Smooth muscle cell (in vitro differentiated cells): ENCODE results near the gene S100B. TPM values are rescaled to one million over a fixed set of nuclear protein-coding genes. Genes with fewer than 3 reads are reported as not detected.

ENCODE experiments used
- DNase-seq: peaks from one replicate; lab custom pipeline; 2025; ENCODE audit not compliant: unreplicated experiment; lab: John Stamatoyannopoulos, UW
- H2AFZ ChIP-seq: fragments of 200-600 bp; sonication (generic); 2 replicates; pipeline ENCODE4 v1.6.0; 2016; ENCODE audit warnings: antibody characterized with exemption, low read depth, mild to moderate bottlenecking
- H3F3A ChIP-seq: fragments of 200-600 bp; sonication (generic); 2 replicates; pipeline ENCODE4 v1.6.0; 2017; ENCODE audit warnings: antibody characterized with exemption, low read depth
- H3K27ac ChIP-seq: fragments of 200-600 bp; sonication (generic); 2 replicates; pipeline ENCODE4 v1.5.1; 2016; ENCODE audit warnings: low read depth, mild to moderate bottlenecking
- H3K27me3 ChIP-seq: fragments of 200-600 bp; sonication (generic); 2 replicates; pipeline ENCODE4 v1.6.1; 2016; ENCODE audit warnings: low read depth, mild to moderate bottlenecking
- H3K36me3 ChIP-seq: fragments of 200-600 bp; sonication (generic); 2 replicates; pipeline ENCODE4 v1.5.1; 2016; ENCODE audit warnings: low read depth
- H3K4me1 ChIP-seq: fragments of 200-600 bp; sonication (generic); 2 replicates; pipeline ENCODE4 v1.5.1; 2016; ENCODE audit warnings: low read depth
- H3K4me2 ChIP-seq: fragments of 200-600 bp; sonication (generic); 2 replicates; pipeline ENCODE4 v1.6.0; 2016; ENCODE audit warnings: mild to moderate bottlenecking
- H3K4me3 ChIP-seq: fragments of 200-600 bp; sonication (generic); 2 replicates; pipeline ENCODE4 v1.5.1; 2016; ENCODE audit warnings: mild to moderate bottlenecking
- H3K79me2 ChIP-seq: fragments of 200-600 bp; sonication (generic); 2 replicates; pipeline ENCODE4 v1.6.0; 2016; ENCODE audit warnings: low read depth, mild to moderate bottlenecking
- H3K9ac ChIP-seq: fragments of 200-600 bp; sonication (generic); 2 replicates; pipeline ENCODE4 v1.6.0; 2016; ENCODE audit warnings: low read depth
- H3K9me3 ChIP-seq: fragments of 200-600 bp; sonication (generic); replicated peaks from 2 replicates; pipeline ENCODE4 v1.5.1; 2016; ENCODE audit warnings: low read depth
- H4K20me1 ChIP-seq: fragments of 200-600 bp; sonication (generic); 2 replicates; pipeline ENCODE4 v1.6.0; 2016; ENCODE audit warnings: low read depth
- WGBS: methylation state at CpG from one replicate; pipeline ENCODE4 v1.1.7; 2016; ENCODE audit warnings: low lambda C conversion rate; 5-methylcytosine and 5-hydroxymethylcytosine counted together
- polyA plus RNA-seq: library from polyadenylated mRNA; unstranded; fragments of >200 nt; fragmentation: Nextera tagmentation; extraction: Ambion mirVana; gene quantifications from 2 replicates; pipeline ENCODE4 v1.2.1, GENCODE V29; 2016
- total RNA-seq: library from RNA; depleted of rRNA; stranded (reverse); fragments of >200 nt; gene quantifications from 2 replicates; pipeline ENCODE4 v1.2.3, GENCODE V29; 2014
- TF ChIP-seq, protein P1 (sequence below): fragments of 200-600 bp; sonication (generic); IDR thresholded peaks from 2 replicates; pipeline ENCODE4 v1.5.1; 2017; ENCODE audit warnings: borderline replicate concordance, mild to moderate bottlenecking, antibody characterized with exemption; ENCODE audit not compliant: insufficient read depth, poor library complexity, severe bottlenecking

S100B gene
- total and polyA plus RNA-seq, 2 experiments from 2014 or later = not detected

DNA sequence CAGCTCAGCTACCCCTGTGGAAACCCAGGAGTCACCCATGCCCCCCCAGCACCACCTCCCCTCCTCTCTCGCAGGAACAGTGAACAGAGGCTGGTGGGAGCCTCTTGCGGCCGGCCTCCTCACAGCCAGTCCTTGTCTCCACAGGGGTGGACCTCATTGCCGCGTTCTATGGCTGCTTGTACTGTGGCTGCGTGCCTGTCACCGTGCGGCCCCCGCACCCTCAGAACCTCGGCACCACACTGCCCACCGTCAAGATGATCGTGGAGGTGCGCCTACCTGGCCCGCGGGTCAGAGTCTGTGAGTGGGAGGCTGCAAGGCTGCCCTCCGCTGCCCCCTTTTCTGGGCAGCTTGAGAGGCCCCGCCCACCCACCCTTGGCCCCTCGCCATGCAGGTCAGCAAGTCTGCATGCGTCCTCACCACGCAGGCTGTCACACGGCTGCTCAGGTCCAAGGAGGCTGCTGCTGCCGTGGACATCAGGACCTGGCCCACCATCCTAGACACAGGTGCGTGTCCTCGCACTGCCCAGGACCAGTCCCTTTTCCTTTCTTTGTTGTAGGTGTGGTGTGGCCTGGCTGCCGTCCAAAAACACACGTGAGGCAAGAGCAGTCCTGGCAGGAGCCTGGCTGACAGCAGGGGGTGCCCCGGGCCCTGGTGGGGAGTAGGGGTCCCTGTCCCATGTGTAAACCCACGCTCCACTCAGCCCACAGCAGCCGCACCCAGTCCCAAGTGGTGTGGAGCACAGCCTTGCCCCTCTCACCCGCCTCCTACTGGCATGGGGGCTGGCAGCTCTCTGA is 50.3 kb downstream of the S100B start:
- 97% methylated on average over 27 of the region's 30 CpGs for WGBS
- Histone ChIP-seq H4K20me1 (no peaks in the 10 kb centered on the region), H3K4me3 (no peak overlapping the region), H3F3A (no peaks in the 10 kb centered on the region), H3K27ac (no peak overlapping the region), H3K9me3 (no peaks in the 10 kb centered on the region), H3K9ac (no peak overlapping the region), H3K36me3 (no peaks in the 10 kb centered on the region), H3K4me2 (no peak overlapping the region), H3K79me2 (no peaks in the 10 kb centered on the region), H3K4me1 (no peaks in the 10 kb centered on the region), H2AFZ (no peak overlapping the region), H3K27me3 (no peaks in the 10 kb centered on the region)
- DNase-seq = no peak
- TF ChIP-seq, protein P1, sequence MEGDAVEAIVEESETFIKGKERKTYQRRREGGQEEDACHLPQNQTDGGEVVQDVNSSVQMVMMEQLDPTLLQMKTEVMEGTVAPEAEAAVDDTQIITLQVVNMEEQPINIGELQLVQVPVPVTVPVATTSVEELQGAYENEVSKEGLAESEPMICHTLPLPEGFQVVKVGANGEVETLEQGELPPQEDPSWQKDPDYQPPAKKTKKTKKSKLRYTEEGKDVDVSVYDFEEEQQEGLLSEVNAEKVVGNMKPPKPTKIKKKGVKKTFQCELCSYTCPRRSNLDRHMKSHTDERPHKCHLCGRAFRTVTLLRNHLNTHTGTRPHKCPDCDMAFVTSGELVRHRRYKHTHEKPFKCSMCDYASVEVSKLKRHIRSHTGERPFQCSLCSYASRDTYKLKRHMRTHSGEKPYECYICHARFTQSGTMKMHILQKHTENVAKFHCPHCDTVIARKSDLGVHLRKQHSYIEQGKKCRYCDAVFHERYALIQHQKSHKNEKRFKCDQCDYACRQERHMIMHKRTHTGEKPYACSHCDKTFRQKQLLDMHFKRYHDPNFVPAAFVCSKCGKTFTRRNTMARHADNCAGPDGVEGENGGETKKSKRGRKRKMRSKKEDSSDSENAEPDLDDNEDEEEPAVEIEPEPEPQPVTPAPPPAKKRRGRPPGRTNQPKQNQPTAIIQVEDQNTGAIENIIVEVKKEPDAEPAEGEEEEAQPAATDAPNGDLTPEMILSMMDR = no peak

DNA sequence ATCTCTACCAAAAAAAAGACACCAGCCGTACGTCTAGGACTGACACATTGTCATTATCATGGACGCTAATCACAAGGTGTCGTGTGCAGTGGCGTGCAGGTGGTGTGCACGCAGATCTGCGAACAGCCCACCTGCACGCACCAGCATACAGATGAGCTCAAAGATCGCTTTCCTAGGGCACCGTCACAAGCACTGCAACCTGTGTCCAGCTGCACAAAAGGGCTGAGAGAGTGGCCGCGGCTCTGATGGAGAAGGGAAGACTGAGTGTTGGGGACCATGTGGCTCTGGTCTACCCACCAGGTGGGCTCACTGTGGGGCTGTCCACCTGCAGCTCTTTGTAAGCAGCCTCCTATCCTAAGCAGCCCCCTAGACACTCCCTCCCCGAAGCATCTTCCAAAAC is 50.9 kb downstream of the S100B start:
- no peaks in the 10 kb centered on the region for H3K36me3 ChIP-seq
- no peaks in the 10 kb centered on the region for H3K4me1 ChIP-seq
- no peak overlapping the region for H3K27ac ChIP-seq
- H3K27me3 ChIP-seq = no peaks in the 10 kb centered on the region
- no peak overlapping the region for H3K4me2 ChIP-seq
- no peak for DNase-seq
- no peak overlapping the region for H2AFZ ChIP-seq
- no peaks in the 10 kb centered on the region for H3F3A ChIP-seq
- no peaks in the 10 kb centered on the region for H4K20me1 ChIP-seq
- H3K79me2 ChIP-seq = no peaks in the 10 kb centered on the region
- TF ChIP-seq, protein P1 = no peak
- H3K9ac ChIP-seq = no peak overlapping the region
- 97% methylated on average over 13 of the region's 13 CpGs for WGBS
- H3K9me3 ChIP-seq = no peaks in the 10 kb centered on the region
- no peak overlapping the region for H3K4me3 ChIP-seq

DNA sequence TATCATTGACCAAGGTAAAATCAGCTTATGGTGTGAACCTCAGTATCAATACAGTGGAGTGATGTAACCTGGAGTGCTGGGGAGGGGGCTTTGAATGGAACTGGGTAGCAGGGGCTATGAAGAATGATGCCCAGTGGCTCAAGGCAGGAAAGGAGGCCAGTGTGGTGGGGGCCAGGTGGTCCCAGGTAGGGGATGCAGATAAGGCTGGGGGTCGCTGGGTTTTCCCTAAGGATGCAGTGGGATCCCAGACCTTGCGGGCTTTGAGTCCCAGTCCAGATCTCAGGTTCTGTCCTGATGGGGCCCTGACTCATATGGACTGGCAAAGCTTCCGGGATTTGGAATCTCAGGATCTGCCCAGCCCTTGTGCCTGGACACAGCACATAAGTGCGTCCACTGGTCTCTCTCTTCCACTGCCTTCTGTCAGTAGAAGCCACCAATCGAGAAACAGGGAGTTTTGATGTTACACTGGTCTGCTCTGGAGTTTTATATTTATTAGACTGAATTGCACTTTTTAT is 52.0 kb downstream of the S100B start:
- H2AFZ ChIP-seq = no peak overlapping the region
- WGBS = 90% methylated on average over 5 of the region's 5 CpGs
- no peak overlapping the region for H3K4me2 ChIP-seq
- H4K20me1 ChIP-seq = no peaks in the 10 kb centered on the region
- no peaks in the 10 kb centered on the region for H3K36me3 ChIP-seq
- no peaks in the 10 kb centered on the region for H3K4me1 ChIP-seq
- no peak overlapping the region for H3K4me3 ChIP-seq
- no peaks in the 10 kb centered on the region for H3K27me3 ChIP-seq
- H3K9ac ChIP-seq = no peak overlapping the region
- no peak for DNase-seq
- H3K9me3 ChIP-seq = no peaks in the 10 kb centered on the region
- no peaks in the 10 kb centered on the region for H3K79me2 ChIP-seq
- no peak overlapping the region for H3K27ac ChIP-seq
- H3F3A ChIP-seq = no peaks in the 10 kb centered on the region
- TF ChIP-seq, protein P1 = no peak

DNA sequence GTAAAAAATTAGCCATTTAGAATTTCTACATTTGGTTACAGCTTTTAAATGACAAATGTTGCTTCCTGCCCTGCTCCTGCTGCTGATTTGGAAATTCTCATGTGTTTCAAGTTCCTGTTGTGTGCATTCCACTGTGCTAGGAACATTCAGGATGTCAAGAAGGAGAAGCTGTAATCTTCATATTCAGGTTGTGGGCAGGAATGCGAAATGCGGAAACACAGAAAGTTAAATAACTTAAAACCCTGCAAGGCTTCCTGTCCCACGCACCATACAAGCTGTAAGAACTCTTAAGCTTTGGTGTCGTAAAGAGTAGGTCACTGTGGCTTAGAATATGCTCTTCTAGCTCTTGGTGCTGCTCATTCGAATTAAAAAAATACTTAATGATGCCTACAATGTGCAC is 52.6 kb downstream of the S100B start:
- no peaks in the 10 kb centered on the region for H3K36me3 ChIP-seq

More for the DNA sequence above, 52.6 kb downstream of the S100B start:
- no peak overlapping the region for H3K4me3 ChIP-seq
- WGBS = 97% methylated on average over 5 of the region's 5 CpGs
- DNase-seq = no peak
- H3K27ac ChIP-seq = no peak overlapping the region
- H3K9ac ChIP-seq = no peak overlapping the region
- no peak overlapping the region for H3K4me2 ChIP-seq
- H3K9me3 ChIP-seq = no peaks in the 10 kb centered on the region
- TF ChIP-seq, protein P1 = no peak
- H3K79me2 ChIP-seq = no peaks in the 10 kb centered on the region
- no peaks in the 10 kb centered on the region for H3F3A ChIP-seq
- H3K27me3 ChIP-seq = no peaks in the 10 kb centered on the region
- no peaks in the 10 kb centered on the region for H3K4me1 ChIP-seq
- H4K20me1 ChIP-seq = no peaks in the 10 kb centered on the region
- H2AFZ ChIP-seq = no peak overlapping the region
